BLaER1 (cell line): ENCODE measurements around the gene RASSF5.
"Not testable (repeated sequence)": the region's sequence is repeated elsewhere in the genome, so short reads cannot be mapped to it uniquely, and the experiment has no call there.

Source experiments
- H3K27ac ChIP-seq: shearing (Covaris generic); formaldehyde crosslinking; 2 replicates; pipeline ENCODE4 v1.8.1; 2022
- H3K27me3 ChIP-seq: shearing (Covaris generic); formaldehyde crosslinking; 2 replicates; pipeline ENCODE4 v1.8.1; 2022
- H3K36me3 ChIP-seq: shearing (Covaris generic); formaldehyde crosslinking; 2 replicates; pipeline ENCODE4 v1.8.1; 2022
- H3K4me1 ChIP-seq: shearing (Covaris generic); formaldehyde crosslinking; 2 replicates; pipeline ENCODE4 v1.8.1; 2022
- H3K4me2 ChIP-seq: shearing (Covaris generic); formaldehyde crosslinking; 2 replicates; pipeline ENCODE4 v1.8.1; 2022
- H3K4me3 ChIP-seq: shearing (Covaris generic); formaldehyde crosslinking; 2 replicates; pipeline ENCODE4 v1.8.1; 2022
- H3K9ac ChIP-seq: shearing (Covaris generic); formaldehyde crosslinking; 2 replicates; pipeline ENCODE4 v1.8.1; 2022
- H3K9me3 ChIP-seq: shearing (Covaris generic); formaldehyde crosslinking; 2 replicates; pipeline ENCODE4 v1.8.1; 2022
- H4K20me1 ChIP-seq: shearing (Covaris generic); formaldehyde crosslinking; 2 replicates; pipeline ENCODE4 v1.8.1; 2022
- Cebpa-rat ChIP-seq: shearing (Covaris generic); IDR thresholded peaks from 2 replicates; pipeline ENCODE4 v1.8.1; 2022

The RASSF5 gene

DNA sequence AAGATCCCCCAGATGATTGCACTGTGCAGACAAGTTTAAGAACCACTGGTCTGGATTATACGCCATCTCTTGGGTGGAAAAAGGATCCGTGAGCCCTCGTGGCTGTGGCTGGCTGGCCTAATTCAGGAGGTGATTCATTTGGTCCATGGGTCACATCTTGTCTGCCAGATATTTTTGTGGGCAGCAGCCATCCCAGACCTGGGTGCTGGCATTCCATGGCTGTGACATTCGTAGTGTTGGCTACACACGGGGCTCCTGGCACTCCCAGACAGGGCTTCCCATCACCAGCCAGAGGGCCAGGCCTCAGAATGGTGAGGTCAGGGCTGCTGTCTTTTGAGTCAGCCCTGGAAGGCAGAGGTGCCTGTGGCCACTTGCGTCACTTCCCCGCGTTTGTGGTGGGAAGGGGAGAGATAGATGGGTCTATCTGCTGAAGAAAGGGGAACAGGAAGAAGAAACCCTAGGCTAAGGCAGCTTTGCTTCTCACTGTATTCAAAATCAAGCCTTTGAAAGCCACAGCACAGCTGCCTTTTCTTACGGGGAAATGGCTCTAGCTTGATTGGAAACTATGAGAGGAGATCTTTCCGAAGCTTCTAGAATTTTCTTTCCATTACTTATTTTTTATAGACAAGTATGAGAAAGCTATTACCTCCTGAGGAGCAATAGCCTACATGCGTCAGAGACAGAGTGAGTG lies 72.6 kb downstream of the RASSF5 start:
- Histone ChIP-seq H3K4me1 (peaks cover 88% of the 10 kb centered on the region), H3K27ac (peak overlapping the region; percentile 79), H3K27me3 (no peaks in the 10 kb centered on the region), H3K4me3 (peak overlapping the region; percentile 34; the same call in 1 of the 2 replicates), H3K36me3 (peaks cover 66% of the 10 kb centered on the region), H3K9ac (peak overlapping the region; percentile 73), H4K20me1 (peaks cover 100% of the 10 kb centered on the region), H3K9me3 (no peaks in the 10 kb centered on the region), H3K4me2 (peak overlapping the region; percentile 90)
- peak; percentile 65; the same call in 1 of the 2 replicates for TF ChIP-seq Cebpa-rat

- Histone ChIP-seq H3K27me3 (no peaks in the 10 kb centered on the region), H4K20me1 (peaks cover 100% of the 10 kb centered on the region), H3K4me2 (peak overlapping the region; percentile 90), H3K27ac (peak overlapping the region; percentile 79), H3K9me3 (no peaks in the 10 kb centered on the region), H3K9ac (peak overlapping the region; percentile 73), H3K4me1 (peaks cover 81% of the 10 kb centered on the region), H3K4me3 (peak overlapping the region; percentile 34; the same call in 1 of the 2 replicates), H3K36me3 (peaks cover 73% of the 10 kb centered on the region)
- TF ChIP-seq Cebpa-rat = no peak
These were observed 73.2 kb downstream of the RASSF5 start for GRCh38 chr1:206580438-206581113.

GRCh38 chr1:206581114-206581497 lies 73.8 kb downstream of the RASSF5 start:
- H3K36me3 ChIP-seq = peaks cover 79% of the 10 kb centered on the region
- H3K9ac ChIP-seq = peak overlapping the region; percentile 73; the same call in 1 of the 2 replicates
- not testable (repeated sequence) for H3K4me3 ChIP-seq, H3K9me3 ChIP-seq, H3K27me3 ChIP-seq
- peak overlapping the region; percentile 79 for H3K27ac ChIP-seq
- peaks cover 100% of the 10 kb centered on the region for H4K20me1 ChIP-seq
- peaks cover 76% of the 10 kb centered on the region for H3K4me1 ChIP-seq
- peak overlapping the region; percentile 90 for H3K4me2 ChIP-seq

DNA sequence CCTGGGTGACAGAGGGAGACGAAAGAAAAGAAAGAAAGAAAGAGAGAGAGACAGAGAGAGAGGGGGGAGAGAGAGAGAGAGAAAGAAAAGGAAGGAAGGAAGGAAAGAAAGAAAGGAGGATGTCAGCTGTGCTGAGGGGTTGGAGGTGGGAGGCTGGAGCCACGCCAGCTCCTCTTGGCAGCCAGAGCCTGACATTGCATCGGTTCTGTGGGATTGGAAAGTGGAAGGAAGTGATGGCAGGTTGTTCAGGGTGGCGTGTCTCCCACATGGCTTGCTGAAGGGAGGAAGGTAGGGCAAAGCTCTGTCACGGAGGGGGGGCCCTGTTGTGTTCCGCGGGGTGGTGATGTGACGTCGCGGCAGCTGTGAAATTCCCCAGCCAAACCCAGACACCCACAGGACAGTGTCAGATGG lies 74.2 kb downstream of the RASSF5 start:
- TF ChIP-seq Cebpa-rat = no peak
- peak overlapping the region; percentile 59; the same call in 1 of the 2 replicates for H3K9ac ChIP-seq
- H3K27me3 ChIP-seq = no peaks in the 10 kb centered on the region
- H3K36me3 ChIP-seq = peaks cover 80% of the 10 kb centered on the region
- peak overlapping the region; percentile 79 for H3K27ac ChIP-seq
- no peaks in the 10 kb centered on the region for H3K9me3 ChIP-seq
- peak overlapping the region; percentile 90 for H3K4me2 ChIP-seq
- H3K4me1 ChIP-seq = peaks cover 71% of the 10 kb centered on the region
- H4K20me1 ChIP-seq = peaks cover 100% of the 10 kb centered on the region
- H3K4me3 ChIP-seq = 0 out of 2 replicates have a peak overlapping the region, but pooled peaks have one; percentile 2

DNA sequence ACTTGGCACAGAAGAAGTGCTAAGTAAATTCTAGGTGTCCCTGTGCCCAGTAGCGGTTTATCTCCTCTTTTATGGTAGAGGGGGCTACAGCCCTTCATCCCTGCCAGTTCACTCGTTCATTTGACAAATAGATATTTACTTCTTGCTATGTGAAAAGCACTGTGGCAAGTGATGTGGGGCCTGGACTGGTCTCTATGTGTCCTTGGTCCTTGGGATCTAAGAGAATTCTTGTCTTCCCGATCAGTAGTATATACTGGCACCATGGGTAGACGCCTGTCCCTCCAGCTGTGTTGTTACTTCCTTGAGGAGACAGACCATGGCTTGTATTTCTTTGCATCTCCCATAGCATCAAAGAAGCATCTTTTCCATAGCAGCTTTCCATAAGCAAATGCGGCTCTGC lies 75.2 kb downstream of the RASSF5 start:
- peak overlapping the region; percentile 79 for H3K27ac ChIP-seq
- H3K4me2 ChIP-seq = peak overlapping the region; percentile 90
- H3K27me3 ChIP-seq = no peaks in the 10 kb centered on the region
- H3K4me3 ChIP-seq = no peak overlapping the region
- H3K9ac ChIP-seq = no peak overlapping the region
- H3K36me3 ChIP-seq = peaks cover 80% of the 10 kb centered on the region
- no peaks in the 10 kb centered on the region for H3K9me3 ChIP-seq
- no peak for TF ChIP-seq Cebpa-rat
- H3K4me1 ChIP-seq = peaks cover 62% of the 10 kb centered on the region
- H4K20me1 ChIP-seq = peaks cover 100% of the 10 kb centered on the region

DNA sequence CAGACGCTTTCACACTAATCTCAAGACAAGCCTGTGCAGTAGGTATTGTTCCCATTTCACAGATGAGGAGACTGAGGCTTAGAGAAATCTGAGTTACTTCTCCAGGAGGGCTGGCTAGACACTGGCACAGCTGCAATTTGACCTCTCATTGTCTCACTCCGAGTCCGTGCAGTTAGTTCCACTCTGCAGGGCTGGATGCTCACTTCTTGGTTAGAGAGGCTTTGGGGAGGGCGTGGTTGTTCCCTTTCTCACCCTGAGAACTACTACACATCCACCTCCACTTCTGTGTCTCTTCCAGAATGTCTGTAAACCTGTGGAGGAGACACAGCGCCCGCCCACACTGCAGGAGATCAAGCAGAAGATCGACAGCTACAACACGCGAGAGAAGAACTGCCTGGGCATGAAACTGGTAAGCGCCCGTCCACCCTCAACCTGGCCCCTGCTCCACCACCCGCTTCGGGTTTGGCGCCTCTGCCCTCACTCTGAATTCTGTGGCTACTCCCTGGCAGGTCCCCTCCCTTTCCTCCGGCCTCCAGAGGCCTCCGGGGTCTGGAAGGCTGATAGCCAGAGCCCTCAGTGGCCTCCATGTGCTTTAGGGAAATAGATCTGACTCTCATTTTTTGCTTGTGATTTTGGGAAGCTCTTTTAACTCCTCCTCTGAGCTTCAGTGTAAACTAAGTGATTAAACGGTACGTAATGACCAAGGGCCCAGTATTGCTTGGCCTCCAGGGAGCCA lies 75.8 kb downstream of the RASSF5 start:
- no peaks in the 10 kb centered on the region for H3K27me3 ChIP-seq
- H3K9ac ChIP-seq = no peak overlapping the region
- peaks cover 82% of the 10 kb centered on the region for H3K36me3 ChIP-seq
- H3K27ac ChIP-seq = peak overlapping the region; percentile 79
- H3K4me3 ChIP-seq = no peak overlapping the region
- H3K4me1 ChIP-seq = peaks cover 56% of the 10 kb centered on the region
- H3K4me2 ChIP-seq = peak overlapping the region; percentile 90
- peaks cover 100% of the 10 kb centered on the region for H4K20me1 ChIP-seq
- H3K9me3 ChIP-seq = no peaks in the 10 kb centered on the region
- TF ChIP-seq Cebpa-rat = no peak

DNA sequence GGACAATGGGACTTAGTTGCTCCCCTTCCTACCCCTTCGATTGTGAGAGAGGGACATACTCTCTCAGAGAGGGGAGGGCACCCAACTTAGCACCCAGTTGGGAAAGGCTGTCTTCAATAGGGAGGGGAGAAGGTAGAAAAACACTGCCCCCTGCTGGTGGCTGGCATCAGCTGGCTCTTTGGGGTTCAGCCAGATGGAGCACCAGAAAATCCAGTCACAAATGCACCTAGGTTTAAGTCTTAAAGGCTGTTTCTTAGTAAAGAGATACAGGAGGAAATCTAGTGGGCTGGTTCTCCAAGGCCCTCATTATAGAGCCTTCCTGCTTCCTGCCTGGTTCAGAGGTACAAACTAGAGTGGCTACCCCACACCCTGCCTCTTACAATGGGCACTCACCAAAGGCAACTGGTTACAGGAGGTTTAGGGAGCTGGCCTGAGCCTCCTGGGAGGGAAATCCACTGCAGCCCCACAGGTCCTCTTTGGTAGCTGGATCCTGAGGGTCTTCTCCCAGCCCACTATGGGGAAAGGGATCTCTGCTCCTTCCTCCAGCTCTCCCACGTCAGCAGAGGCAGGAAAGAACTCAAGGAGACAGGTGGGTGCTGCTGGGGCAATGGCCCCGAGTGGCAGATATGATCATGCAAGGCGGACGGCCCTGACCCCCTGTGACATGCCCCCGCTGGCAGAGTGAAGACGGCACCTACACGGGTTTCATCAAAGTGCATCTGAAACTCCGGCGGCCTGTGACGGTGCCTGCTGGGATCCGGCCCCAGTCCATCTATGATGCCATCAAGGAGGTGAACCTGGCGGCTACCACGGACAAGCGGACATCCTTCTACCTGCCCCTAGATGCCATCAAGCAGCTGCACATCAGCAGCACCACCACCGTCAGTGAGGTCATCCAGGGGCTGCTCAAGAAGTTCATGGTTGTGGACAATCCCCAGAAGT lies 76.6 kb downstream of the RASSF5 start:
- H3K27me3 ChIP-seq = no peaks in the 10 kb centered on the region
- no peaks in the 10 kb centered on the region for H3K9me3 ChIP-seq
- no peak overlapping the region for H3K9ac ChIP-seq
- H3K4me3 ChIP-seq = no peak overlapping the region
- 0 out of 2 replicates have a peak overlapping the region, but pooled peaks have one; percentile 23 for H3K27ac ChIP-seq
- peaks cover 100% of the 10 kb centered on the region for H4K20me1 ChIP-seq
- no peak for TF ChIP-seq Cebpa-rat
- peaks cover 47% of the 10 kb centered on the region for H3K4me1 ChIP-seq
- H3K36me3 ChIP-seq = peaks cover 82% of the 10 kb centered on the region
- no peak overlapping the region for H3K4me2 ChIP-seq

DNA sequence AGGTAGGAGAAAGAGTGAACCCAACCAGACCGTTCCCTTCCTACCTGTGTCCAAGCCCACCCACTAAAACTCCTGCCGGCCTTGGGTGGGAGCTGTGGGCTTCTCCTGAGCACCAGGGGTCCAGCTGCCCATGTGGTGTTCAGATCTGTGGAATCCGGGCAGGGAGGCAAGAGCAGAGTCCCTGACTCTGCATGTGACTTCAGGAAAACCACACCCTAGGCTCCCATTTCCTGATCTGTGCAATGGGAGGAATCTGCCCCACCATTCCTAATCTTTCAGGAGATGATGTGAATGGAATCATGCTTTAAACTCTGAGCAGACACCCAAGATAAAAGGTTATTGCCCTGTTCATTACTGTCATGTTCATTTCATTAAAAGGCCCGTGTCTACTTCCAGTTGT lies 77.4 kb downstream of the RASSF5 start:
- Histone ChIP-seq H3K4me2 (no peak overlapping the region), H3K9me3 (no peaks in the 10 kb centered on the region), H4K20me1 (peaks cover 100% of the 10 kb centered on the region), H3K36me3 (peaks cover 86% of the 10 kb centered on the region), H3K27ac (no peak overlapping the region), H3K9ac (no peak overlapping the region), H3K27me3 (no peaks in the 10 kb centered on the region), H3K4me1 (peaks cover 40% of the 10 kb centered on the region), H3K4me3 (no peak overlapping the region)
- no peak for TF ChIP-seq Cebpa-rat
